Naive thymus-derived CD8-positive, alpha-beta T cell (primary cell): ENCODE data around the gene IL17RD. TPM values are rescaled to one million over a fixed set of nuclear protein-coding genes. Genes with fewer than 3 reads are reported as not detected.

ENCODE experiments used
- ATAC-seq, 2 donors: fragments of 150-1000 bp; cut with Tn5 transposase in 1 of 2; sonication (Bioruptor Pico), chemical (Tn5 transposase) in 1 of 2; 1 replicate in 1 of 2; 2 replicates in 1 of 2; pipeline ENCODE4 v1.10.0; 2021; ENCODE audit warnings: mild to moderate bottlenecking in 2 of 2, moderate library complexity in 2 of 2
- POLR2A ChIA-PET: fragments of 350-600 bp; sonication (Branson Sonifier 250); formaldehyde crosslinking; loops from one replicate; lab custom pipeline; 2021; ENCODE audit warnings: antibody characterized with exemption; lab: Charles Lee
- DNase-seq, 10 donors: peaks; one replicate each; pipeline versions ENCODE4 v3.0.0 to v3.0.0-alpha.2; 2020 to 2022
- H3K27ac Mint-ChIP-seq, 10 donors: one replicate each; pipeline ENCODE4 v1.8.0; 2020 to 2022; ENCODE audit warnings: mild to moderate bottlenecking in 10 of 10, mixed read lengths in 10 of 10, moderate library complexity in 4 of 10, inconsistent platforms in 1 of 10
- H3K27me3 Mint-ChIP-seq, 5 donors: one replicate each; pipeline ENCODE4 v1.8.0; 2021 to 2022; ENCODE audit warnings: mixed read lengths in 5 of 5
- H3K36me3 Mint-ChIP-seq, 3 donors: one replicate each; pipeline ENCODE4 v1.8.0; 2020 to 2022; ENCODE audit warnings: mixed read lengths in 3 of 3, mild to moderate bottlenecking in 2 of 3, inconsistent platforms in 1 of 3
- H3K4me1 Mint-ChIP-seq, 4 donors: one replicate each; pipeline ENCODE4 v1.8.0; 2021 to 2022; ENCODE audit warnings: mixed read lengths in 4 of 4
- H3K4me3 Mint-ChIP-seq, 10 donors: one replicate each; pipeline ENCODE4 v1.8.0; 2020 to 2022; ENCODE audit warnings: mild to moderate bottlenecking in 10 of 10, mixed read lengths in 10 of 10, moderate library complexity in 6 of 10, inconsistent platforms in 1 of 10
- H3K9me3 Mint-ChIP-seq, 9 donors: one replicate each; pipeline ENCODE4 v1.8.0; 2020 to 2022; ENCODE audit warnings: mixed read lengths in 9 of 9, mild to moderate bottlenecking in 3 of 9, inconsistent platforms in 1 of 9, moderate library complexity in 1 of 9
- polyA plus RNA-seq, 3 donors: library from polyadenylated mRNA; unstranded; fragments of 300-500 nt; fragmentation: Illumina TruSeq; gene quantifications; one replicate each; pipeline ENCODE4 v1.2.3, GENCODE V29; 2021
- total RNA-seq, 8 experiments: library from RNA in 2 of 8; stranded (reverse) in 2 of 8; gene quantifications; one replicate each; pipeline ENCODE4 v1.2.3 and lab custom pipeline; 2021 to 2026

Gene IL17RD
- total and polyA plus RNA-seq, 5 experiments from 2014 or later = not detected

- Mint-ChIP-seq H3K27me3 (peaks cover 0 to 5% (median 3%) of the 10 kb centered on the region in 5 donors), H3K27ac (no peak overlapping the region), H3K36me3 (no peaks in the 10 kb centered on the region), H3K4me1 (no peaks in the 10 kb centered on the region), H3K9me3 (no peaks in the 10 kb centered on the region), H3K4me3 (no peak overlapping the region)
- ATAC-seq = no peak
- POLR2A ChIA-PET = no interaction called here
- no peak for DNase-seq
Observed at GRCh38 chr3:57112206-57112605, 52.9 kb downstream of the IL17RD start.

- no peaks in the 10 kb centered on the region for H3K4me1 Mint-ChIP-seq
- H3K27me3 Mint-ChIP-seq = peaks cover 0 to 5% (median 3%) of the 10 kb centered on the region in 5 donors
- no peak overlapping the region for H3K4me3 Mint-ChIP-seq
- H3K27ac Mint-ChIP-seq = peak overlapping the region in 1 of 10 donors; percentile 29
- DNase-seq = no peak
- H3K36me3 Mint-ChIP-seq = no peaks in the 10 kb centered on the region
- POLR2A ChIA-PET = no interaction called here
- ATAC-seq = no peak
- H3K9me3 Mint-ChIP-seq = no peaks in the 10 kb centered on the region
Observed at GRCh38 chr3:57110798-57111197, 54.4 kb downstream of the IL17RD start.

GRCh38 chr3:57110214-57110613 is 54.9 kb downstream of the IL17RD start:
- ATAC-seq (no peak), DNase-seq (no peak)
- Mint-ChIP-seq H3K27ac (no peak overlapping the region), H3K27me3 (peaks cover 0 to 5% (median 3%) of the 10 kb centered on the region in 5 donors), H3K4me3 (no peak overlapping the region), H3K36me3 (no peaks in the 10 kb centered on the region), H3K9me3 (no peaks in the 10 kb centered on the region), H3K4me1 (no peaks in the 10 kb centered on the region)
- POLR2A ChIA-PET = no interaction called here

GRCh38 chr3:57109437-57110199 is 55.5 kb downstream of the IL17RD start:
- Mint-ChIP-seq H3K9me3 (no peaks in the 10 kb centered on the region), H3K36me3 (no peaks in the 10 kb centered on the region), H3K27me3 (peaks cover 0 to 5% (median 3%) of the 10 kb centered on the region in 5 donors), H3K4me1 (no peaks in the 10 kb centered on the region), H3K4me3 (no peak overlapping the region), H3K27ac (no peak overlapping the region)
- ATAC-seq (no peak), DNase-seq (no peak)
- POLR2A ChIA-PET = no interaction called here

- ATAC-seq (no peak), DNase-seq (no peak)
- Mint-ChIP-seq H3K27me3 (peaks cover 0 to 5% (median 3%) of the 10 kb centered on the region in 5 donors), H3K36me3 (no peaks in the 10 kb centered on the region), H3K4me1 (no peaks in the 10 kb centered on the region), H3K4me3 (no peak overlapping the region), H3K9me3 (no peaks in the 10 kb centered on the region), H3K27ac (no peak overlapping the region)
- POLR2A ChIA-PET = no interaction called here
Observed at GRCh38 chr3:57108684-57109083, 56.5 kb downstream of the IL17RD start.

GRCh38 chr3:57105585-57105984 is 59.6 kb downstream of the IL17RD start:
- Mint-ChIP-seq H3K4me3 (no peak overlapping the region), H3K36me3 (no peaks in the 10 kb centered on the region), H3K4me1 (peaks cover 0 to under 1% (median 0%) of the 10 kb centered on the region in 4 donors), H3K27me3 (peaks cover 0 to 5% (median 4%) of the 10 kb centered on the region in 5 donors), H3K27ac (no peak overlapping the region), H3K9me3 (no peaks in the 10 kb centered on the region)
- DNase-seq = no peak
- ATAC-seq = no peak
- POLR2A ChIA-PET = no interaction called here

GRCh38 chr3:57100046-57100695 is 65.0 kb downstream of the IL17RD start:
- POLR2A ChIA-PET = no interaction called here
- DNase-seq = peak in 9 of 10 donors; percentile 12 to 70 (median 48)
- no peak overlapping the region for H3K27ac Mint-ChIP-seq

GRCh38 chr3:57098418-57099310 is 66.5 kb downstream of the IL17RD start:
- DNase-seq (no peak), ATAC-seq (no peak)
- no peak overlapping the region for H3K4me3 Mint-ChIP-seq
- no peak overlapping the region for H3K27ac Mint-ChIP-seq
- H3K4me1 Mint-ChIP-seq = peaks cover 0 to 3% (median 0%) of the 10 kb centered on the region in 4 donors
- POLR2A ChIA-PET = no interaction called here
- H3K36me3 Mint-ChIP-seq = no peaks in the 10 kb centered on the region
- no peaks in the 10 kb centered on the region for H3K9me3 Mint-ChIP-seq
- H3K27me3 Mint-ChIP-seq = peaks cover 0 to 3% (median 1%) of the 10 kb centered on the region in 5 donors

More at GRCh38 chr3:57100046-57100695, 65.0 kb downstream of the IL17RD start:
- ATAC-seq = peak; percentile 86
- Mint-ChIP-seq H3K4me1 (peaks cover 0 to 3% (median 0%) of the 10 kb centered on the region in 4 donors), H3K27me3 (peaks cover 0 to 3% (median 0%) of the 10 kb centered on the region in 5 donors), H3K36me3 (no peaks in the 10 kb centered on the region), H3K4me3 (no peak overlapping the region), H3K9me3 (no peaks in the 10 kb centered on the region)

GRCh38 chr3:57097536-57097935 is 67.6 kb downstream of the IL17RD start:
- H3K4me3 Mint-ChIP-seq = no peak overlapping the region
- H3K27me3 Mint-ChIP-seq = peaks cover 0 to 3% (median 1%) of the 10 kb centered on the region in 5 donors
- DNase-seq = no peak
- H3K4me1 Mint-ChIP-seq = peaks cover 0 to 3% (median 0%) of the 10 kb centered on the region in 4 donors
- H3K9me3 Mint-ChIP-seq = no peaks in the 10 kb centered on the region
- no peaks in the 10 kb centered on the region for H3K36me3 Mint-ChIP-seq
- POLR2A ChIA-PET = no interaction called here
- H3K27ac Mint-ChIP-seq = no peak overlapping the region
- ATAC-seq = no peak

- Mint-ChIP-seq H3K27me3 (peaks cover 0 to 2% (median 0%) of the 10 kb centered on the region in 5 donors), H3K4me1 (no peaks in the 10 kb centered on the region), H3K36me3 (no peaks in the 10 kb centered on the region), H3K9me3 (no peaks in the 10 kb centered on the region), H3K27ac (no peak overlapping the region), H3K4me3 (no peak overlapping the region)
- ATAC-seq (no peak), DNase-seq (no peak)
- POLR2A ChIA-PET = no interaction called here
Observed at GRCh38 chr3:57095363-57095762, 69.8 kb downstream of the IL17RD start.

- ATAC-seq (no peak), DNase-seq (no peak)
- Mint-ChIP-seq H3K27me3 (peaks cover 0 to 2% (median 0%) of the 10 kb centered on the region in 5 donors), H3K27ac (no peak overlapping the region), H3K36me3 (no peaks in the 10 kb centered on the region), H3K9me3 (no peaks in the 10 kb centered on the region), H3K4me1 (no peaks in the 10 kb centered on the region), H3K4me3 (no peak overlapping the region)
- POLR2A ChIA-PET = no interaction called here
Observed at GRCh38 chr3:57094575-57094974, 70.6 kb downstream of the IL17RD start.

GRCh38 chr3:57093971-57094535 is 71.1 kb downstream of the IL17RD start:
- H3K4me1 Mint-ChIP-seq = no peaks in the 10 kb centered on the region
- POLR2A ChIA-PET = no interaction called here
- no peak overlapping the region for H3K4me3 Mint-ChIP-seq
- H3K27ac Mint-ChIP-seq = no peak overlapping the region
- peaks cover 0 to 2% (median 0%) of the 10 kb centered on the region in 5 donors for H3K27me3 Mint-ChIP-seq
- H3K9me3 Mint-ChIP-seq = no peaks in the 10 kb centered on the region
- no peaks in the 10 kb centered on the region for H3K36me3 Mint-ChIP-seq
- DNase-seq (no peak), ATAC-seq (no peak)
